ENCODE measurements around the gene DPH5.

DNA sequence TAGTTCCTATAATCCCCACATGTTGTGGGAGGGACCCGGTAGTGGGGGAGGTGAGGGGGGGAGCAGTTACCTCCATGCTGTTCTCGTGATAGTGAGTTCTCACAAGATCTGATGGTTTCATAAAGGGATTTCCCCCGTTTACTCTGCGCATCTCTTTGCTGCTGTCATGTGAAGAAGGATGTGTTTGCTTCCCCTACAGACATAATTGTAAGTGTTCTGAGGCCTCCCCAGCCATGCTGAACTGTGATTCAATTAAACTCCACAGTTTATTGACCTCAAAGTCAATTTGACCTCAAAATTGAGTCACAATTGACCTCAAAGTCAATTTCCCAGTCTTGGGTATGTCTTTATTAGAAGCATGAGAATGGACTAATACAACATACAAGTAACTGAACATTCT is 19.7 kb downstream of the DPH5 start:
- TF ChIP-seq, protein P1, sequence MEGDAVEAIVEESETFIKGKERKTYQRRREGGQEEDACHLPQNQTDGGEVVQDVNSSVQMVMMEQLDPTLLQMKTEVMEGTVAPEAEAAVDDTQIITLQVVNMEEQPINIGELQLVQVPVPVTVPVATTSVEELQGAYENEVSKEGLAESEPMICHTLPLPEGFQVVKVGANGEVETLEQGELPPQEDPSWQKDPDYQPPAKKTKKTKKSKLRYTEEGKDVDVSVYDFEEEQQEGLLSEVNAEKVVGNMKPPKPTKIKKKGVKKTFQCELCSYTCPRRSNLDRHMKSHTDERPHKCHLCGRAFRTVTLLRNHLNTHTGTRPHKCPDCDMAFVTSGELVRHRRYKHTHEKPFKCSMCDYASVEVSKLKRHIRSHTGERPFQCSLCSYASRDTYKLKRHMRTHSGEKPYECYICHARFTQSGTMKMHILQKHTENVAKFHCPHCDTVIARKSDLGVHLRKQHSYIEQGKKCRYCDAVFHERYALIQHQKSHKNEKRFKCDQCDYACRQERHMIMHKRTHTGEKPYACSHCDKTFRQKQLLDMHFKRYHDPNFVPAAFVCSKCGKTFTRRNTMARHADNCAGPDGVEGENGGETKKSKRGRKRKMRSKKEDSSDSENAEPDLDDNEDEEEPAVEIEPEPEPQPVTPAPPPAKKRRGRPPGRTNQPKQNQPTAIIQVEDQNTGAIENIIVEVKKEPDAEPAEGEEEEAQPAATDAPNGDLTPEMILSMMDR (IDR thresholded peaks at IDR 0.05) = no peak
- no peak for TF ChIP-seq POLR2A (IDR thresholded peaks at IDR 0.05)
- TF ChIP-seq POLR2AphosphoS5 (IDR thresholded peaks at IDR 0.05) = no peak
